Measurements from ENCODE around the gene TMEM269. TPM values are rescaled to one million over a fixed set of nuclear protein-coding genes. Genes with fewer than 3 reads are reported as not detected.

The TMEM269 gene
- total RNA-seq, 1 experiment from 2014 or later = 0.11 TPM

DNA sequence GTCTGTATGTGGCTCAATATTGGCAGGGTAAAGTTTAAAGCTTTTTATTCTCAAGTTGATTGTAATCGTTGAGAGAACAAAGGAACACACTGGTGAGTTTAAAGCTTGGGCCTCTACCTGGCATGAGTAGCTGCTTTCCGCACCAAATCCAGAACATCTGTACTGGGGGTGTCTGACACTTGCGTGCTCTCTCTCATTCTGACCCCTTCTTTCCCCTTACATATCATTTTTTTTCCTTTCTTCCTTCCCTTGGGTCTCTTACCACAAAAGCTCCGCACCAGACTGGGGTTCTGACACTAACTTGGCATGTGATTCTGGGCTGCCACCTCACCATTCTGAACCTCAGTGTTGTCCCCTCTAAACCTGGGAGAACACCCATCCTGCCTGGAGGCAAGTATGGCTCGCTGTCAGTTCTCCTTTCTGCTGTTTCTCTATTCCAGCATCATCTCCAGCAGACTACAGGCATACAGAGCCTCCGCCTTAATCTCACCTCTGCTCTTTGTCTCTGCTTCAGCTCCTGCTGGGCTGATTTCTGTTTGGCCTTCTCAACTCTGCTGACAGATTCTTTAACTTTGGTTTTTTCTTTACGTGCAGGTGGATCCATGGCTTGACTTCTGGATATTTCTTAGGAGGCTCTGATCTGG lies 31.3 kb downstream of the TMEM269 start:
- 0 out of 2 replicates have a peak, but pooled peaks cover 3% of the 10 kb centered on the region for H3K79me2 ChIP-seq (ENCODE audit: low read length)
- peak overlapping the region; percentile 89 for H3K4me2 ChIP-seq (ENCODE audit: low read length)
- no peaks in the 10 kb centered on the region for H3K9me2 ChIP-seq (replicated peaks; ENCODE audit: low read length)
- TF ChIP-seq, protein P1, sequence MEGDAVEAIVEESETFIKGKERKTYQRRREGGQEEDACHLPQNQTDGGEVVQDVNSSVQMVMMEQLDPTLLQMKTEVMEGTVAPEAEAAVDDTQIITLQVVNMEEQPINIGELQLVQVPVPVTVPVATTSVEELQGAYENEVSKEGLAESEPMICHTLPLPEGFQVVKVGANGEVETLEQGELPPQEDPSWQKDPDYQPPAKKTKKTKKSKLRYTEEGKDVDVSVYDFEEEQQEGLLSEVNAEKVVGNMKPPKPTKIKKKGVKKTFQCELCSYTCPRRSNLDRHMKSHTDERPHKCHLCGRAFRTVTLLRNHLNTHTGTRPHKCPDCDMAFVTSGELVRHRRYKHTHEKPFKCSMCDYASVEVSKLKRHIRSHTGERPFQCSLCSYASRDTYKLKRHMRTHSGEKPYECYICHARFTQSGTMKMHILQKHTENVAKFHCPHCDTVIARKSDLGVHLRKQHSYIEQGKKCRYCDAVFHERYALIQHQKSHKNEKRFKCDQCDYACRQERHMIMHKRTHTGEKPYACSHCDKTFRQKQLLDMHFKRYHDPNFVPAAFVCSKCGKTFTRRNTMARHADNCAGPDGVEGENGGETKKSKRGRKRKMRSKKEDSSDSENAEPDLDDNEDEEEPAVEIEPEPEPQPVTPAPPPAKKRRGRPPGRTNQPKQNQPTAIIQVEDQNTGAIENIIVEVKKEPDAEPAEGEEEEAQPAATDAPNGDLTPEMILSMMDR (conservative IDR thresholded peaks at IDR 0.05; ENCODE audit: low read depth, low read length) = no peak
- TF ChIP-seq EZH2phosphoT487 (IDR thresholded peaks at IDR 0.05; ENCODE audit: borderline replicate concordance, low read length) = no peak
- TF ChIP-seq EZH2 (IDR thresholded peaks at IDR 0.05; ENCODE audit: low read length, unreplicated experiment) = no peak
- peak overlapping the region; percentile 92 for H2AFZ ChIP-seq (ENCODE audit: low read length)
- ChIA-PET CTCF (no interaction called here), POLR2A (ENCODE audit: unreplicated experiment) (interaction anchor here (0.6 kb wide), 1 partner anchor 39 kb away, joined by 4 read pairs; no protein-coding TSS in a partner anchor)
- peak; percentile 14 for DNase-seq
- peak overlapping the region; percentile 98 for H3K9ac ChIP-seq (ENCODE audit: low read length)
- H3K4me1 ChIP-seq (ENCODE audit: insufficient read depth, low read length) = peaks cover 14% of the 10 kb centered on the region
- H4K20me1 ChIP-seq (ENCODE audit: low read length) = no peaks in the 10 kb centered on the region
- BruUV-seq (replicated peaks) = TSS peak; percentile 68
- H3K9me3 ChIP-seq (ENCODE audit: low read length) = no peaks in the 10 kb centered on the region
- no peaks in the 10 kb centered on the region; the same call in 1 of the 2 replicates for H3K36me3 ChIP-seq (ENCODE audit: low read depth, low read length)
- no peaks in the 10 kb centered on the region for H3K27me3 ChIP-seq (ENCODE audit: low read length)
- peak; percentile 8 for ATAC-seq
- peak overlapping the region; percentile 86 for H3K4me3 ChIP-seq (ENCODE audit: low read length)
- intact Hi-C loops (cut with micrococcal nuclease) = loop anchor here (5.0 kb wide), 1 partner anchor 49 kb away; the partner anchor contains the start of genes C1orf50 and P3H1
- no peaks in the 10 kb centered on the region for H3F3A ChIP-seq (ENCODE audit: low read length, unreplicated experiment)
- no peak overlapping the region for H3K27ac ChIP-seq (ENCODE audit: low read length)

DNA sequence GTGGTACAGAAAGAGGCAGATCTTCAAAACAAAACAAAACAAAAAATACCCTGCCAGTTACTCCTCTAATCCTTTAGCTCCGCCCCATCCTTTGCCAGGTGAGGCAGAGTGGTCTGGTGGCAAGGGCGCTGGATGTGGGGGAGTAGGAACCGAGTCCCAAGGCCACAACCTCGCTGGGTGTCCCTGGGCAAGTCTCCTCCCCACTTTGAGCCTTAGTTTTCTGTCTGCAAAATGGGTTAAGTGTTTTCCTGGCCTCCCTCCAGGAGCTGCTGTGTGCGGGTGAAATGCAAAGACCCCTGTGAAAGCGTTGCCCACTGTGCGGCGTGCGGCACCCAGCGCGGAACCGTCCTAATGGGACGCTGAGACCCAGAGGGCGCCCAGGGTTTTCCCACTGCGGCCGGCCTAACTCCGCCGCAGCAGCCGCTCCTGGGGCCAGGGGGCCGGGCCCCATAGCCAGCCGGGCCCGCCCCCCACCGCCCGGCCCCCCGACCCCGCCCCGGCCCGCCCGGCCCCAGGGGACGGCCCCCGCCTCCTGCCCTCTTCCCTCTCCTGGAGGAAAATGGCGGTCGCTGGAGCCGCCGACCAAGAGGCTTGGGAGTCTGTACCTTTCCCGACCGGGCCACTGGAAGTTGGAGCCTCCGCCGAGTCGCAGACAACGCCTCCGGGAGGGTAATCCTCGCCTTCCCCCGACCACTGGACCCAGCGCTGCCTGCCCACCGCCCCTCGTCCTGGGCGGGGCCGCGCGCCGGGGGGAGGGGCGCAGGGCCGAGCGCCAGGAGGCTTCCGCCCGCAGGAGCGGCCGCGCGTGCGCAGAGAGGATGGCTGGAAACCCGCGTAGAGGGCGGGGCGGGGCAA lies 32.0 kb downstream of the TMEM269 start, which contains the start of the genes ERMAP and SVBP:
ERMAP (plus strand) TSS at position 538 of the 855 bp plus-strand sequence. CDS start 13,327 bp downstream, outside the sequence.
SVBP (minus strand) TSS at position 813 of the 855 bp plus-strand sequence. CDS start 853 bp downstream, outside the sequence.
- no peaks in the 10 kb centered on the region; the same call in 1 of the 2 replicates for H3K36me3 ChIP-seq (ENCODE audit: low read depth, low read length)
- no peaks in the 10 kb centered on the region for H3F3A ChIP-seq (ENCODE audit: low read length, unreplicated experiment)
- H4K20me1 ChIP-seq (ENCODE audit: low read length) = no peaks in the 10 kb centered on the region
- BruUV-seq (replicated peaks) = no TSS peak
- peaks cover 14% of the 10 kb centered on the region for H3K4me1 ChIP-seq (ENCODE audit: insufficient read depth, low read length)
- peak within 1 kb of the TSS; percentile 93 for H2AFZ ChIP-seq (ENCODE audit: low read length)
- ATAC-seq = peak; percentile 91
- peak within 1 kb of the TSS; percentile 98 for H3K9ac ChIP-seq (ENCODE audit: low read length)
- H3K27me3 ChIP-seq (ENCODE audit: low read length) = no peaks in the 10 kb centered on the region
- intact Hi-C loops (cut with micrococcal nuclease) = loop anchor here (5.0 kb wide), 1 partner anchor 50 kb away; the partner anchor contains the start of genes C1orf50 and P3H1
- peak within 1 kb of the TSS; percentile 97 for H3K27ac ChIP-seq (ENCODE audit: low read length)
- POLR2A ChIA-PET (ENCODE audit: unreplicated experiment) = interaction anchor here (0.6 to 1.4 kb wide), 4 partner anchors 29 to 1279 kb away, joined by 3 to 4 read pairs (median 4); partner anchors contain the start of gene ZNF691
- H3K9me3 ChIP-seq (ENCODE audit: low read length) = no peaks in the 10 kb centered on the region
- H3K9me2 ChIP-seq (replicated peaks; ENCODE audit: low read length) = no peaks in the 10 kb centered on the region
- peak within 1 kb of the TSS; percentile 89 for H3K4me2 ChIP-seq (ENCODE audit: low read length)
- TF ChIP-seq EZH2phosphoT487 (IDR thresholded peaks at IDR 0.05; ENCODE audit: borderline replicate concordance, low read length) (no peak), EZH2 (IDR thresholded peaks at IDR 0.05; ENCODE audit: low read length, unreplicated experiment) (no peak)
- TF ChIP-seq, protein P1 (conservative IDR thresholded peaks at IDR 0.05; ENCODE audit: low read depth, low read length) = no peak
- H3K79me2 ChIP-seq (ENCODE audit: low read length) = 0 out of 2 replicates have a peak, but pooled peaks cover 3% of the 10 kb centered on the region
- peak within 1 kb of the TSS; percentile 86 for H3K4me3 ChIP-seq (ENCODE audit: low read length)
- CTCF ChIA-PET = no interaction called here
- peak; percentile 83 for DNase-seq
